DMS79 (cell line): ENCODE measurements around the gene GCNT2.
"Not testable (repeated sequence)": the region's sequence is repeated elsewhere in the genome, so short reads cannot be mapped to it uniquely, and the experiment has no call there.

Source experiments
- DNase-seq: peaks from one replicate; lab custom pipeline; 2025; lab: John Stamatoyannopoulos, UW

The GCNT2 gene

GRCh38 chr6:10521104-10521808 is at the start of gene GCNT2:
Gene GCNT2, plus strand, starts transcription at chr6:10521351. Its CDS starts 7,561 bp downstream, at chr6:10528912.
- DNase-seq, result no peak

GRCh38 chr6:10472634-10473033 is 48.5 kb upstream of the GCNT2 start:
- no peak for DNase-seq

GRCh38 chr6:10478187-10479040 is 42.7 kb upstream of the GCNT2 start:
- no peak for DNase-seq

- DNase-seq, result no peak
These were observed 41.0 kb upstream of the GCNT2 start for GRCh38 chr6:10479939-10480700.

GRCh38 chr6:10481101-10481500 is 40.0 kb upstream of the GCNT2 start:
- DNase-seq, result no peak

- no peak for DNase-seq
These were observed 38.4 kb upstream of the GCNT2 start for GRCh38 chr6:10482636-10483257.

GRCh38 chr6:10484912-10485311 is 36.2 kb upstream of the GCNT2 start:
- no peak for DNase-seq

GRCh38 chr6:10485406-10485805 is 35.7 kb upstream of the GCNT2 start:
- DNase-seq, result no peak

- DNase-seq, result no peak
These were observed 34.9 kb upstream of the GCNT2 start for GRCh38 chr6:10486215-10486614.

GRCh38 chr6:10486944-10487588 is 34.1 kb upstream of the GCNT2 start:
- not testable (repeated sequence) for DNase-seq

GRCh38 chr6:10487668-10488327 is 33.4 kb upstream of the GCNT2 start:
- DNase-seq, result no peak

- DNase-seq, result no peak
These were observed 29.7 kb upstream of the GCNT2 start for GRCh38 chr6:10491463-10491862.

- DNase-seq, result not testable (repeated sequence)
These were observed 29.2 kb upstream of the GCNT2 start for GRCh38 chr6:10491905-10492304.

- DNase-seq, result no peak
These were observed 26.1 kb upstream of the GCNT2 start for GRCh38 chr6:10495029-10495428.

GRCh38 chr6:10505529-10505928 is 15.6 kb upstream of the GCNT2 start:
- no peak for DNase-seq

- DNase-seq, result no peak
These were observed 13.9 kb upstream of the GCNT2 start for GRCh38 chr6:10507298-10507697.

GRCh38 chr6:10507715-10508114 is 13.4 kb upstream of the GCNT2 start:
- no peak for DNase-seq

GRCh38 chr6:10510592-10511367 is 10.4 kb upstream of the GCNT2 start:
- DNase-seq, result peak; percentile 15

GRCh38 chr6:10511477-10511876 is 9.7 kb upstream of the GCNT2 start:
- DNase-seq, result no peak

- no peak for DNase-seq
These were observed 7.6 kb upstream of the GCNT2 start for GRCh38 chr6:10513544-10513943.
